Measurements from ENCODE around the gene FIZ1.

The FIZ1 gene

DNA sequence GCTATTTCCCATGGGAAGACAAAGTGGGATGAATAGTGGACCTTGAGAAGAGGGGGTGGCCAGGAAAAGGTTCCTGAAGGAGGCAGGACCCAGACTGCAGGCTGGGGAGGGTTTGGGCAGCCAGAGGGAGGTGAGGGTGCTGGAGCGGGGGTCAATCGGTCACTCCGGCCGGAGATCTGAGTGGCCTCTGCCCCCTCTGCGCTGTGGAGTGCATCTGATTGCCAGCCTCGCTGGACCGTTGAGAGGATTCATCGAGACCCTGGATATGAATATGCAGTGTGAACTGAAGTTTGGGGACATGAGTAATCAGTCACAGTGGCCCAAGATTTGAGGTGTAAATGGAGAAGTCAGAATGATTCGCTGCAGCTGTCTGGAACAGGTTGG is 36.0 kb upstream of the FIZ1 start:
- no peak for DNase-seq

DNA sequence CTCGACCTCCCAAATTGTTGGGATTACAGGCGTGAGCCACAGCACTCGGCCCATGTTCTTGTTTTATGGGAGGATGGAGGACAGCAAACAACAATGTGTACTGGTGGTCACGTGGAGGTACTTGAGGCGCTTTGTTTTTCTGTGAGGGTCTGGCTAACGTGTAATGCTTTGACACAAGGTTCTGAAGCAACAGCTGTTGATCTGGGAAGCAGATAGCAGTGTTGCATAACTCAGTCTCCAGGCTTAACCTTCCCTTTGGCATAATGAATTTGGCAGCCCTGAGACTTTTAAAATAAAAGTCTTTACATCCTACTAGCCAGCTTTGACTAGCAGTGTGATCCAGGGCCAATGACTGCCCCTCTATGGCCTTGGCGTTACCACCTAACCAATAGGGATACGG is 34.5 kb upstream of the FIZ1 start:
- DNase-seq = no peak

DNA sequence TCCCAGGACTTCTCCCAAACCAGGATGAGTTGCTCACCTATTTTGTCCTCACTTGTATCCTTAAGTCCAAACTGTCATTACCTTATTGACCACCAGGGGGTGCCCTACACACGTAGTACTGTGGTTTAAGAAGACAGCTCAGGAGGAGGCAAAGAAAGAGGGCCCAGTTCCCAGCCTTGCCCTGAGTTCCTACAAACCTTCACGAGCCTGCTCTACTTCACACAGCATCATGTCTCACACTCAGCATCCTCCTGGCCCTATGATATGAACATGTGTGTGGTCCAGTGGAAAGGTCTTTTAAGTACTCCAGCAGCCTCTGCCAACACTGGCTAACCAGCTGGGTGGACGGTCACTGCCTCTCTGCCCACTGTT is 33.1 kb upstream of the FIZ1 start:
- peak; percentile 88 for DNase-seq

DNA sequence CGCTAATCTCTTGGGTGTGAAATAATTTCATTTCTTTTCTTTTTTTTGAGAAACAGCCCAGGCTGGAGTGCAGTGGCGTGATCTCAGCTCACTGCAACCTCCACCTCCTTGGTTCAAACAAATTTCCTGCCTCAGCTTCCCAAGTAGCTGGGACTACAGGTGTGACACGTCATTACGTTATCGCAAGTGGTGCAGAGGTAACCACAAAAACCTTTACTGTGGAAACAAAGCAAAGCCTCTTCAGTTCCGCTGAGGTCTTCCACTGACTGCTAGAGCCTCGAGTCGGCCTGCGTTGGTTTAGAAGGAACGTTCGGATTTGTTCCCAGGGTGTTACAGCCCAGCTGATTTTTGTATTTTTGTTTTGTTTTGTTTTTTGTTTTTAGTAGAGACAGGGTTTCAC is 27.0 kb upstream of the FIZ1 start:
- peak; percentile 42 for DNase-seq

- no peak for DNase-seq
These were observed 25.6 kb upstream of the FIZ1 start for GRCh38 chr19:55625004-55625326.

GRCh38 chr19:55624109-55625003 is 25.0 kb upstream of the FIZ1 start, which contains the start of gene ZNF784:
TSS of gene ZNF784 (minus strand) at chr19:55624566. CDS start at chr19:55624561, 5 bp downstream.
- peak; percentile 96 for DNase-seq

DNA sequence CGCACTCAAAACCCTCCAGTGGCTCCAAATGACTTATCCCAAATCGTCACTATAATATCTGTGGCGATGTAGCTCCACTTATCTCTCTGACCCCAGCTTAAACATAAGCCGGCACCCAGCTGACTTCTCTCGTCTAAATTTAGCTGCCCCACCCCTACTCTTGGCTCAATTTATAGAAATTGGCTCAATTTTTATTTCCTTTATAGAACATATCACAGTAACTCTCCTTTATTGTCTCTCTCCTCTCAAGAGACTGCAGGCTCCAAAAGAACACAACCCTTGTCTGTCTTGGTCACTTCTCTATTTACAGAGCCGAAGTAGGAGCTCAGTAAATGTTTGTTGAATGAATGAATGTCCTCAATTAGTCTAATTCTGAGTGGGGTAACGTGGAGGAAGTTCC is 24.2 kb upstream of the FIZ1 start:
- no peak for DNase-seq

- DNase-seq = no peak
These were observed 23.8 kb upstream of the FIZ1 start for GRCh38 chr19:55623130-55623529.

DNA sequence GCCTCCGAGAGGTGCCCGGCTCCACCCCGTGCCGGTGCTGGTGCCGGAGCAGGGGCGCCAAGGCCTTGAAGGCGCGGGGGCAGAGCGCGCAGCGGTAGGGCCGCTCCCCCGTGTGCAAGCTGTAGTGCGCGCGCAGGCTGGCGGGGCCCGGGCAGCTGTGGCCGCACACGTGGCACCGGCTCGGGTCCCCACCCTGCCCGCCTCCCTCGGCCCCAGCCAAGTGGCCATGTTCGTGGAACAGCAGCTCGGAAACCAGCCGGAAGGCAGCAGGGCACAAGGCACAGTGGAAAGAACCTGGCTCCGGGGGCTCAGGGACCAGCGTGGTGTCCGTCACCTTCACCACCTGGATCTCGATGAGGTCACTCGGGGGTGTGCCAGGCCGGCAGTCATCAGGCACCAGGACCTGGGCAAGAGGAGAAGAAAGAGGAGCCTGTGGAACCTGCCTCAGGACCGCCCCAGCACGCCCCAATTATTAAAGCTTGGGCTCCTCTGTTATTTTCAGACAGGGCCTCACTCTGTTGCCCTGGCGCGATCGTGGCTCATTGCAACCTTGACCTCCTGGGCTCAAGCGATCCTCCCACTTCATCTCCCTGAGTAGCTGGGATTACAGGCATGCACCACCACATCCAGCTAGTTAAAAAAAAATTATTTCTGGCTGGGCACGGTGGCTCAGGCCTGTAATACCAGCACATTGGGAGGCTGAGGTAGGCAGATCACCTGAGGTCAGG is 23.1 kb upstream of the FIZ1 start:
- DNase-seq = no peak

DNA sequence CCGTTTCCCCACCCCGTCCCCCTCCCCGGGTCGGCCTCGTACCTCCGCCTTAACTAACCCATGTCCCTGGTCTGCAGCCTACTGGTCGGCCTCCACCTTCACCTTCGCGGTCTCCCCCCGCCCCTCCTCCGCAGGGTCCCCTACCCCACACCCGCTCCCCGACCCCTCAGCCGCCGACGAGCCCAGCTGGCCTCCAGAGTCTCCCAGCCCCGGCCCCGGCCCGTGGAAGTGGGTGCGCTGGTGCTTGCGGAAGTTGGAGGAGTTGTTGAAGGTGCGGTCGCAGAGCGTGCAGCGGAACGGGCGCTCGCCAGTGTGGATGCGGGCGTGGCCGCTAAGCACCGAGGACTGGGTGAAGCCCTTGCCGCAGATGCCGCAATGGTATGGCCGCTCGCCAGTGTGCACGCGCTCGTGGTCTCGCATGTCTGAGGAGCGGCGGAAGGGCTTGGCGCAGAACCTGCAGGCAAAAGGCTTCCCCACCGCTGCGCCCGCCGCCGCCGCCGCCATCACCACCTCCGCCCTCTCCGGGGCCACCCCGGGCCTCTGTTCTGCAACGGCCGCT is 22.4 kb upstream of the FIZ1 start:
- DNase-seq = no peak

GRCh38 chr19:55621205-55621672 is 21.9 kb upstream of the FIZ1 start:
- DNase-seq = no peak

DNA sequence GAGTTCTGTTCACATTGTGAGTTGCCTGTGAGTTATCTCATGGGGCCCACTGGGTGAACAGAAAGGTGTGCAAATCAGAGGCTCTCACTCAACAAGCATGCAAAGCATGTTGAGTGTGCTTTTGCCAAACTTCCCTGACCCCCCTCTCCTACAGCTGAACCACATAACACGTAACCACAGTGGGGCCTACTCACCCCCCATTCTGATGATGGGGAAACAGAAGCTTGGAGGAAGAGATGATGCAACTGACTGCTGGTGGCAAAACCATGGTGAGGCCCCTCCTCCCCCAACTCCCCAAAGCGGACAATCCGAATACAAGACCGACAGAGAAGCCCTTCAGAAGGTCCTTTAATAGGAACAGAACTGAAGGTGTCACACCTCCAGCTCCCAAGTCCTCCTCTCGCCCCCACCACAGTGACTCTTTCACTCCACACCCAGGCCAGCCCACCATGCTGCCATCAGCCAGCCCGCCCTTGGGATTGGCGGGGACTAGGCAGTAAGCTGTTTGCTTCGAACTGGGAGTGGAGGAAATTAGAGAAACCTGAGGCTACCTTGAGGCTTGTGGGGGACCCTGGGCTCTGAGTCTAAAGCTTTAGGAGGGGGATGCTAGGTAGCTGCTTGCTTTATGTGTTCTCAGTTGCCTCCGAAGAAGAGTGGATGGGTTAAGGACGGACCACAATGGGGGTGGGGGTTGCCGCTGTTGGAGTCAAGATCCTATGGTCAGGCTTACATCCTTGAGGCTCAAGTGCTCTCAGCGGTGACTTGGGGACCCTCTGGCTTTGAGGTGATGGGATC is 21.3 kb upstream of the FIZ1 start:
- DNase-seq = no peak

DNA sequence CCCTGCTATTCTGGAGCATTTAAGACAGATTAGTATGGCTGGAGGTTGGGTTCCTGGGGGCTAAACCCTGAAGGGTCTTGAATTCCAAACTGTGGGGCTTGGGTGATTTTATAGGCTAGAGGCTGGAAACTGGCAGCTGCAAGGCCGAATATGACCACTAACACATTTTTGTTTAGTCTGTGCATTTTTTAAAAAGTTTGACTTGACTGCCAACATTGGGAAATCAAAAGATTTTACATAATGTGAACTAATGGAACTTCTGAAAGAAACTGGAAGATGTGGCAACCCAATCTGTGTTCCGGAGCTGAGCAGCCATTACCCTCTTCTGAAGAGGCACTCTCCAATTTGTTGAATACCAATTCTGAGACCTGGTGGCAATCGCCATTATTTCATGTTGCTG is 20.0 kb upstream of the FIZ1 start:
- no peak for DNase-seq

GRCh38 chr19:55618426-55618825 is 19.1 kb upstream of the FIZ1 start:
- no peak for DNase-seq

DNA sequence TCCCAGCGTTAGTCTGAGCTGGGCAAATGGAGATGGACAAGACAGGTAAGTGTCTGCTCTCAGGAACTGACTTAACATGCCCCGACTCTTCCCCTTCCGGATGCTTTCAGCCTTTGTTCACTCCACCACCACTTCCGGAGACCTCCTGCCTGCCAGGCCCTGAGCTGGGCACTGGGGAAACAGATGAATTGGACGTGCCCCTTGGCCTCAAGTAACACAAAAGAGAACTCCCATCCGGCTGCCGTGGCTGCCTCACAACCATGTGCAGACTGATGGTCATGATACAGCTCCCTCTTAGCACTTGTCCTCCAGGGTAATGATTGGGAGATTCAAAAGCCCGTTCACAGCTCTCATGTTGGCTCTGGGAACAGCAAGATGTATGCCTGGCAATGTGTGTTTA is 18.1 kb upstream of the FIZ1 start:
- no peak for DNase-seq

DNA sequence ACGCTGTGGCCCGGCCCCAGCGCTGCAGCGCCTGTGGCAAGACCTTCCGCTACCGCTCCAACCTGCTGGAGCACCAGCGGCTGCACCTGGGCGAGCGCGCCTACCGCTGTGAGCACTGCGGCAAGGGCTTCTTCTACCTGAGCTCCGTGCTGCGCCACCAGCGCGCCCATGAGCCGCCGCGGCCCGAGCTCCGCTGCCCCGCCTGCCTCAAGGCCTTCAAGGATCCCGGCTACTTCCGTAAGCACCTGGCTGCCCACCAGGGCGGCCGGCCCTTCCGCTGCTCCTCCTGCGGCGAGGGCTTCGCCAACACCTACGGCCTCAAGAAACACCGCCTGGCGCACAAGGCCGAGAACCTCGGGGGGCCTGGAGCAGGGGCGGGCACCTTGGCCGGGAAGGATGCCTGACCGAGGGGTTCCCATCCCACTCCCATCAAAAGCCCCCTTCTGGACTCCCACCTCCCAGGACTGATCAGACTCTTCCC is 17.1 kb upstream of the FIZ1 start:
- no peak for DNase-seq

DNA sequence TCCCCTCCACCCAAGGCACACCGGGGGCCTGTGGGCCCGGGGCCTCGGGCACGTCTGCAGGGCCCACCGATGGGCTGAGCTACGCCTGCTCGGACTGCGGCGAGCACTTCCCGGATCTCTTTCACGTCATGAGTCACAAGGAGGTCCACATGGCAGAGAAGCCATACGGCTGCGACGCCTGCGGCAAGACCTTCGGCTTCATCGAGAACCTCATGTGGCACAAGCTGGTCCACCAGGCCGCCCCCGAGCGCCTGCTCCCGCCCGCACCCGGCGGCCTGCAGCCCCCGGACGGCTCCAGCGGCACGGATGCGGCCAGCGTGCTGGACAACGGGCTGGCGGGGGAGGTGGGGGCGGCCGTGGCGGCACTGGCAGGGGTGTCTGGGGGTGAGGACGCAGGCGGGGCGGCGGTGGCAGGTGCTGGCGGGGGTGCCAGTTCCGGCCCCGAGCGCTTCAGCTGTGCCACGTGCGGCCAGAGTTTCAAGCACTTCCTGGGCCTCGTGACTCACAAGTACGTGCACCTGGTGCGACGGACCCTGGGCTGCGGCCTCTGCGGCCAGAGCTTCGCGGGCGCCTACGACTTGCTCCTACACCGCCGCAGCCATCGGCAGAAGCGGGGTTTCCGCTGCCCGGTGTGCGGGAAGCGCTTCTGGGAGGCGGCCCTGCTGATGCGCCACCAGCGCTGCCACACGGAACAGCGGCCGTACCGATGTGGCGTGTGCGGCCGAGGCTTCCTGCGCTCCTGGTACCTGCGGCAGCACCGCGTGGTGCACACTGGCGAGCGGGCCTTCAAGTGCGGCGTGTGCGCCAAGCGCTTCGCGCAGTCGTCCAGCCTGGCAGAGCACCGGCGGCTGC is 16.5 kb upstream of the FIZ1 start:
- DNase-seq = no peak

DNA sequence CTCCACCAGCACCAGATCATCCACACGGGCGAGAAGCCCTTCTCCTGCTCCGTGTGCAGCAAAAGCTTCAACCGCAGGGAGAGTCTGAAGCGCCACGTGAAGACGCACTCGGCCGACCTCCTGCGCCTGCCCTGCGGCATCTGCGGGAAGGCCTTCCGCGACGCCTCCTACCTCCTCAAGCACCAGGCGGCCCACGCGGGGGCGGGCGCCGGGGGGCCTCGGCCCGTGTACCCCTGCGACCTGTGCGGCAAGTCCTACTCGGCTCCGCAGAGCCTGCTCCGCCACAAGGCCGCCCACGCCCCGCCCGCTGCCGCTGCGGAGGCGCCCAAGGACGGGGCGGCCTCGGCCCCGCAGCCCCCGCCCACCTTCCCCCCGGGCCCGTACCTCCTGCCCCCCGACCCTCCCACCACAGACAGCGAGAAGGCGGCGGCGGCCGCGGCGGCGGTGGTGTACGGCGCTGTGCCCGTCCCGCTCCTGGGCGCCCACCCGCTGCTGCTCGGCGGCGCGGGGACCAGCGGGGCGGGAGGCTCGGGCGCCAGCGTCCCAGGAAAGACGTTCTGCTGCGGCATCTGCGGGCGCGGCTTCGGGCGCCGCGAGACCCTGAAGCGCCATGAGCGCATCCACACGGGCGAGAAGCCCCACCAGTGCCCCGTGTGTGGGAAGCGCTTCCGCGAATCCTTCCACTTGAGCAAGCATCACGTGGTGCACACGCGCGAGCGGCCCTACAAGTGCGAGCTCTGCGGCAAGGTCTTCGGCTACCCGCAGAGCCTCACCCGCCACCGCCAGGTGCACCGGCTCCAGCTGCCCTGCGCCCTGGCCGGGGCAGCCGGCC is 15.6 kb upstream of the FIZ1 start:
- no peak for DNase-seq

- DNase-seq = no peak
These were observed 14.8 kb upstream of the FIZ1 start for GRCh38 chr19:55613930-55614710.

GRCh38 chr19:55613396-55613795 is 14.1 kb upstream of the FIZ1 start:
- DNase-seq = no peak

Data from T-helper 9 cell (primary cell).